ENCODE results near the gene BCL2L13.
"Not testable (repeated sequence)": the region's sequence is repeated elsewhere in the genome, so short reads cannot be mapped to it uniquely, and the experiment has no call there.

The BCL2L13 gene

GRCh38 chr22:17637490-17638181, 921 bp upstream of the BCL2L13 start:
- no peak for DNase-seq

GRCh38 chr22:17638182-17638431, 450 bp upstream of the BCL2L13 start:
- no peak for DNase-seq

GRCh38 chr22:17639247-17639741, 737 bp downstream of the BCL2L13 start:
- peak; percentile 72 for DNase-seq

- DNase-seq, result no peak
These were observed 2.7 kb downstream of the BCL2L13 start for GRCh38 chr22:17641269-17641668.

GRCh38 chr22:17642357-17642756, 3.8 kb downstream of the BCL2L13 start:
- not testable (repeated sequence) for DNase-seq

- DNase-seq, result no peak
These were observed 8.9 kb downstream of the BCL2L13 start for GRCh38 chr22:17647452-17647851.

- peak; percentile 56 for DNase-seq
These were observed 9.4 kb downstream of the BCL2L13 start for GRCh38 chr22:17647991-17648390.

- no peak for DNase-seq
These were observed 10.0 kb downstream of the BCL2L13 start for GRCh38 chr22:17648569-17648968.

GRCh38 chr22:17655289-17655688, 16.7 kb downstream of the BCL2L13 start:
- peak; percentile 73 for DNase-seq

GRCh38 chr22:17656870-17657395, 18.4 kb downstream of the BCL2L13 start:
- no peak for DNase-seq

GRCh38 chr22:17664414-17665055, 26.0 kb downstream of the BCL2L13 start:
- DNase-seq, result no peak

GRCh38 chr22:17665248-17665647, 26.7 kb downstream of the BCL2L13 start:
- no peak for DNase-seq

GRCh38 chr22:17665854-17666253, 27.3 kb downstream of the BCL2L13 start:
- peak; percentile 29 for DNase-seq

GRCh38 chr22:17671521-17672092, 33.0 kb downstream of the BCL2L13 start:
- not testable (repeated sequence) for DNase-seq

GRCh38 chr22:17672417-17672991, 33.9 kb downstream of the BCL2L13 start:
- peak; percentile 22 for DNase-seq

GRCh38 chr22:17674152-17674551, 35.6 kb downstream of the BCL2L13 start:
- no peak for DNase-seq

GRCh38 chr22:17675584-17675983, 37.0 kb downstream of the BCL2L13 start:
- DNase-seq, result peak; percentile 52

- DNase-seq, result no peak
These were observed 40.3 kb downstream of the BCL2L13 start for GRCh38 chr22:17678817-17679385.

- no peak for DNase-seq
These were observed 45.7 kb downstream of the BCL2L13 start for GRCh38 chr22:17684245-17684644.

GRCh38 chr22:17692841-17693240, 54.3 kb downstream of the BCL2L13 start:
- DNase-seq, result no peak

GRCh38 chr22:17694193-17694592, 55.6 kb downstream of the BCL2L13 start:
- no peak for DNase-seq

- no peak for DNase-seq
These were observed 56.2 kb downstream of the BCL2L13 start for GRCh38 chr22:17694752-17695151.

GRCh38 chr22:17695986-17696385, 57.4 kb downstream of the BCL2L13 start:
- no peak for DNase-seq

Measured in hematopoietic multipotent progenitor cell treated with erythropoietin and hydrocortisone succinate and interleukin-3 and kit ligand, for 4 days (in vitro differentiated cells).